Effector CD4-positive, alpha-beta T cell (primary cell): Measurements from ENCODE around the gene SLC1A7.

Experiments used
- DNase-seq: peaks from one replicate; pipeline ENCODE4 v3.0.0-alpha.2; 2020

The SLC1A7 gene

GRCh38 chr1:53074313-53075154 lies 67.9 kb downstream of the SLC1A7 start:
- DNase-seq: no peak

- no peak for DNase-seq
Measured at GRCh38 chr1:53073868-53074311, 68.5 kb downstream of the SLC1A7 start.

DNA sequence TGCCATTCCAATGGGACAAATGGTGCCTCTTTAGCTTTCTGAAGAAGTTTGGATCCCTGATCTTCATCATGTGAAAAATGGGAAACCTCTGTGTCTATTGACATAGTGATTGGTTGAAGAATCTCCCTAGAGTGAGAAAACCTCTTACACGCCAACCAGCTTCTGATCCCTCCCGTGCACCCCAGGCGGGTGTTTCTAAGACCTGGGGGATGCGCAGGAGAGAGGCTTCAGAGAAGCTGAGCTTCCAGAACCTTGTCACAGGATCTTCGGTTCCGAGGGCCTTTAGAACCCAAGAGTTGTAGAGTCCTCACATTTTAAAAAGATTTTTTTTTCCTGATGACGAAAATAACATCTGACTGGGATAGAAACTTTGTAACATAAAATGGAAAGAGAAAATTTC lies 69.2 kb downstream of the SLC1A7 start:
- DNase-seq: no peak

- DNase-seq: no peak
Measured at GRCh38 chr1:53071915-53072314, 70.5 kb downstream of the SLC1A7 start.

GRCh38 chr1:53071167-53071865 lies 71.1 kb downstream of the SLC1A7 start:
- no peak for DNase-seq

DNA sequence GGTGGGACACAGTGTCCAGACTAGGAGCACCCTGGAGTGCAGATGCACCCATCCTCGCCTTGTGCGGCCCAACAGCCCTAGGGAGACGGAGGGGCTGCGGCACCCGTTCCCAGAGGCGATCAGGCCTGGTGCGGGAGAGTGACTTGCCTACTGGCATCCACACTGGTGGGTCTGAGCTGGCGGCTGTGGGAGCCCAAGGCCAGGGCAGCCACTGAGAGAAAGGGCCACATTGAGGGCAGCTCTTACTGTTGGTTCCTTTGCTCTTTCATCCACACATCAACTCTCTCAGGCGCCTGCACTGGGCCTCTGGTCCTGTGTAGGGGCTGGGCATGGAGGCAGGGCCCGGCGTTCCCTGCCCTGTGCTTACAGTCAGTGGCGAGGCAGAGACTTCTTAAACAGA lies 71.8 kb downstream of the SLC1A7 start:
- DNase-seq: no peak

DNA sequence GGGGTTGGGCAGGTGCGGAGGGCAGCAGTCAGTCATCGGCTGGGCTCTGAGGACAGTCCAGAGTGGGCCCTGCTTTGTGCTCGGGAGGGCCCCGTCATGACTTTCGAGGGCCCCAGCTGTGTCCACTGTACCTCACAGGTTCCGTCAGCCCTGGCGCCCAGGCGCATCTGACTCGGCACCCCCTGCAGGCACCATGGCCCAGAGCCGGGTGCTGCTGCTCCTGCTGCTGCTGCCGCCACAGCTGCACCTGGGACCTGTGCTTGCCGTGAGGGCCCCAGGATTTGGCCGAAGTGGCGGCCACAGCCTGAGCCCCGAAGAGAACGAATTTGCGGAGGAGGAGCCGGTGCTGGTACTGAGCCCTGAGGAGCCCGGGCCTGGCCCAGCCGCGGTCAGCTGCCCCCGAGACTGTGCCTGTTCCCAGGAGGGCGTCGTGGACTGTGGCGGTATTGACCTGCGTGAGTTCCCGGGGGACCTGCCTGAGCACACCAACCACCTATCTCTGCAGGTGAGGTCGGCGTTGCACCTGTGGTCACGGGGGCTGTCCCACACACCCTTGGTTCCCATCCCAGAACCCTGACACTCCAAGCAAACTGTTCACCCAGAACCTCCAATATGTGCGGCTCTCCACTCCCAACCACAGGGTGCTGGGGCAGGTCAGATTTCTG lies 72.6 kb downstream of the SLC1A7 start:
- no peak for DNase-seq

DNA sequence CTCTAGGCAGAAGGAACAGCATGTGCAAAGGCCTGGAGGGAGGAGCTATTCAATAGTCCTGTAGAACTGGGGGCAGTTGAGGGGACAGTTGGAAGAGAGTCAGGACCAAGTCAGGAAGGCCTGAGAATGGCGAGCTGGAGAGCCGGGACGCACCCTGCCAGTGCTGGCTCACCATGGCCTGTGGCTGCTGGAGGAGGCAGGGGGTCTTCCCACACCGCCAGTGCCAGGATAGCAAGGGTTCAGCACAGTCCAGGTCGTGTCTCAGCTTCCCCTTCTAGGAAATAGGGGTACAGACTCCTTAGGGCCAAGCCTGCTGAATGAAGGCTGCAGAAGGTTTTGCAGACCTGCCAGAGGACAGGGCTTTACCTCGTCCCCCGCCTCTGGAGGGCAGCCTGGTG lies 73.2 kb downstream of the SLC1A7 start:
- no peak for DNase-seq

DNA sequence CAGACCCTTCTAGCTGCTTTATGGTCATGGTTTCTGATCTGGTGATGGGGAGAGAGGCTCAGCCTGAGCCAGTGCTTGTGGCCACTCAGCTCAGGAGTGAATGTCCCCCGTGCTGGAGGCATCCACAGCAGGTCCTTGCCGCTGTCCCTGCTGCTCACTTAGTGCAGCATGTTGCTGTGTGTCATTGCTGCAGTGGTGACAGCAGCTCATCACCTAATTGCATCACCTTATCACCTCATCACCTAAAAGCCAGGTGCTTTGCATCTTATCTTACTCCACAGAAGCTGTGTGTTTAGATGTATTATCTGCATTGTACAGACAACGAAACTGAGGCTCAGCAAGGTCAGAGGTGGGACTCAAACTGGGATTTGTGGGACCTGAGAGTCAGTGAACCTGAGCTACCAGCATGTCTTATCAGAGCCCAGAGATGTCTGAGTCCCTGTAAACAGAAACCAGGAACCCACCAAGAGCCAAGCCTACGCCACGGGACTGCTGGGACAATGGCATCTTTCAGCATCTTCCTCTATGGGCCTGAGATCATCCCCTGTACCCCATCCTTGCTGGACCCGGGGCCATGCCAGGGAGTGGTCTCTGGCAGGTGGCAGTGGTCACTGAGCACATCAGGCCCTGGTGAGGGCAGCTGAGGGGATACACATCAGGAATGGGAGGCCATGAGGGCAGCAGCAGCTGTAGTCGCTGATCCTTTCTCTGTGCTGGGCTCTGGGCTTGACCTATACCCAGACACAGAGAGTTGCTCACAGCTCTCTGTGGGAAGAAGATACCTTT lies 73.9 kb downstream of the SLC1A7 start:
- no peak for DNase-seq

DNA sequence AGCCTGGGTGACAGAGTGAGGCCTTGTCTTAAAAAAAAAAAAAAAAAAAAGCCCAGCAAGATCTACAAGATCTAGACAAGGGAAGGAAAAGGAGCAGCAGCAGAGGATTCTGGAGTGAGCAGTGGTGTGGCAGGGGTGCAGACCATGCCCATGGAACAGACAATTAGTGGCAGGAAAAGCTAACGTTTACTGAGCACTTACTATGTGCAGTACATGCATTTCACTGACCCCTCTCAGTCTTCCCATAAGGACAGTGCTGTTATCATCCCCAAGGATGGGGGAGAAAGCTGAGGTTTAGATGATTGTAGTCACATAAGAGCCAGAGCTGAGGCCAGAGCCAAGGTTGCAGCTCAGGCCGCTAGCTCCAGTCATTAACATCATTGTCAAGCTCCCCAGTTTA lies 74.6 kb downstream of the SLC1A7 start:
- DNase-seq: no peak

GRCh38 chr1:53066891-53067738 lies 75.3 kb downstream of the SLC1A7 start:
- DNase-seq: no peak

- no peak for DNase-seq
Measured at GRCh38 chr1:53066488-53066887, 76.0 kb downstream of the SLC1A7 start.

DNA sequence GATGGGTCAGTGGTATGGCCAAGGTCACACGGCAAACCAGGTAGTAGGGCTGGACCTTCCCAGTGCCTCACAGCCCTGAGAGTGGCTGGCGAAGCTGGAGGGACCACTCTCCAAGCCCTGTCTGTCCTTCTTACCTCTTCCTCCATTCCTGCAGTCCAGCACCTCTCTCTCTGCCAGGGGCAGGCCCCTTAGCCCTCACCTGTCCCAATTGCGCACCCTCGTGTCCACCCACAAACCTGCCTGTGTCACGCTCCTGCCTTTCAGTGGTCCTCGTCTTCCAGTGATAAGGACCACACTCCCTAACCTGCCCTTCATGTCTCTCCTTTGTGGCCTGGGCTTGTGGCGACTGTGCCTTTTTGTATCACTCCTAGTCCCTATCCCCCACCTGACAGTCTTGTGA lies 77.0 kb downstream of the SLC1A7 start:
- no peak for DNase-seq

DNA sequence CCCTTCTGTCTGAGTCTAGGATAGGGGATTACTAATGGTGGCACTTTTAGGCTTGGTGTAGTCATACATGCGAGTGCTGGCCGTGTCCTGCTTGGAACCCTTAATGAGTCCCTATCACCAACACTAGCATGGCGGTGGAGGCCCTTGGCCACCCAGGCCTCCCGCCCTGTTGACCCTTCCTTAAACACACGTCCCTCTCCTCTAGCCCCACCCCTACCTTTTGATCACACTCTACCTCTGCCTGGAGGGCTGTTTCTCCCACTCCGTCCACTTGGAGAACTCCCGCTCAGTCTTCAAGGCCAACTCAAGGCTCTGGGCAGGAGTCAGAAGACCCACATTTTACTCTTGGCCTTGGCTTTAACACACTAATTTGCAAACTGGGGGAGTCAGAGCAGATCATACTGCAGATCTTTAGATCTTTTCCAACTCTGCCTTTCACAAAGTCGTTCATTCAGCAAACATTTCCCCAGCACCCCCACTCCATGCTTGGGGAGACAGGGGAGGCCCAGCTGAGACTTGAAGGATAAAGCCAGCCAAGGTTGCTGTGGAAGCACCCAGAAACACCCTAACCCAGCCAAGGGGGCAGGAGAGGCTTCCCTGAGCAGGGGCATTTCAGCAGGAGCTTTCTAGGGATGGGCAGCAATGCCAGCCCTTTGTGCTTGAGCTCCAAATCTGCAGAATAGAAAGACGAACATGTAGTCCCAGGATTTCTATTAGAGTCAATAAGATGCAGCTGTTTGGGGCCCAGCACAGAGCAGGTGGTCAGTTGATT lies 78.5 kb downstream of the SLC1A7 start:
- DNase-seq: no peak

DNA sequence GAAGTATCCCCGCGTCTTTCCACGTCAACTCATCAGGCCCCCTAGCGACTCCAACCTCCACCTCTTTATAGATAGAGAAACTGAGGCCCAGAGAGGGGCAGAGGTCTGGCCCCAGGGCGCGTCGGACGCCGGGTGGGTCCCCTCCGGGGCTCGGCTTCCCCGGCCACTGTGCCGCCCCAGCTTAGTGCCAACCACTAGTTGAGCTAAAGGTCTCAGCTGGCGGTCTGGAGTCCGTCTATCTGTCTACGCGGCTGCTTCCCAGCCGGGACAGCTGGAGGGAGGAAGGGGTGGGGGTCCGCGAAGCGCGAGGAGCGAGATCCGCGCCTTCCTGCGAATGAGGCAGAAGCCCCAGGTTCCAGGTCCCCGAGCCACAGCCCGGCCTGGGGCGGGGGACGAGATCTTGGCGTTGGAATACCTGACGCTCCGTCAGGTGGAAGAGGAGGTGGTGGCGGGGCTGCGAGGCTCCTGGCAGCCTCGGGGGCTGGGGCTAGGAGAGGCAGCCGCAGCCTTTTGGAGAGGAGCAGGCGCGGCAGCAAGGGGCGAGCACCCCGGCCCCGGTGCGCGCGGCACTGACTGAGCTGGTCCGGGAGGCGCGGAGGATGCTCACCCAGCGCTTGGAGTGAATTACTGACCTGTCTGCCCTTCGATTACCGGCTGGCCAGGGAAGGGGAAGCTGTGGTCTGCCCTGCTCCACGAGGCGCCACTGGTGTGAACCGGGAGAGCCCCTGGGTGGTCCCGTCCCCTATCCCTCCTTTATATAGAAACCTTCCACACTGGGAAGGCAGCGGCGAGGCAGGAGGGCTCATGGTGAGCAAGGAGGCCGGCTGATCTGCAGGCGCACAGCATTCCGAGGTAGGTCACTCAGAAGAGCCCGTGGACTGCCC lies 79.5 kb downstream of the SLC1A7 start:
- no peak for DNase-seq

GRCh38 chr1:53061859-53062707 lies 80.4 kb downstream of the SLC1A7 start, which contains the start of gene PODN:
Gene PODN, plus strand, starts transcription at chr1:53062213. Its CDS starts 7,643 bp downstream, at chr1:53069856.
- no peak for DNase-seq

GRCh38 chr1:53061123-53061858 lies 81.1 kb downstream of the SLC1A7 start:
- no peak for DNase-seq

DNA sequence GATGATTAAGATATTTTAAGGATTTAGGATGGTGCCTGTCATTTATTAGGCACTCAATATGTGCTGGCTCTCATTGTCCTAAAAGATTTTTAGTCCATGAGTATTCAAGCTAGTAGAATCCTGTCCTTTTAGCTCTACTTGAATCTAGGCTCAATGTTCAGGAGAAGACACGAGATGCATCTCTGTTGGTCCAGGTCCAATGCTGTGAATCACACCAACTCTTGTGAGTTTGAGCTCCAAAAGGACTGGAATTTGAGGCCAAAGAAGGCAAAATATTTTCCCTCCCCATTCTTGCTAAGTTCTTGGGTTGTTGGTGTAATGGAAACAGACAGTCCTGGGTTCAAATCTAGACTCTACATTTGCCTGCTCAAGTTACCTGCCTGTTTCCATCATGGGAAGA lies 81.9 kb downstream of the SLC1A7 start:
- no peak for DNase-seq
